ENCODE results near the gene FSTL5.
"Not testable (repeated sequence)": the region's sequence is repeated elsewhere in the genome, so short reads cannot be mapped to it uniquely, and the experiment has no call there.

FSTL5 gene

DNA sequence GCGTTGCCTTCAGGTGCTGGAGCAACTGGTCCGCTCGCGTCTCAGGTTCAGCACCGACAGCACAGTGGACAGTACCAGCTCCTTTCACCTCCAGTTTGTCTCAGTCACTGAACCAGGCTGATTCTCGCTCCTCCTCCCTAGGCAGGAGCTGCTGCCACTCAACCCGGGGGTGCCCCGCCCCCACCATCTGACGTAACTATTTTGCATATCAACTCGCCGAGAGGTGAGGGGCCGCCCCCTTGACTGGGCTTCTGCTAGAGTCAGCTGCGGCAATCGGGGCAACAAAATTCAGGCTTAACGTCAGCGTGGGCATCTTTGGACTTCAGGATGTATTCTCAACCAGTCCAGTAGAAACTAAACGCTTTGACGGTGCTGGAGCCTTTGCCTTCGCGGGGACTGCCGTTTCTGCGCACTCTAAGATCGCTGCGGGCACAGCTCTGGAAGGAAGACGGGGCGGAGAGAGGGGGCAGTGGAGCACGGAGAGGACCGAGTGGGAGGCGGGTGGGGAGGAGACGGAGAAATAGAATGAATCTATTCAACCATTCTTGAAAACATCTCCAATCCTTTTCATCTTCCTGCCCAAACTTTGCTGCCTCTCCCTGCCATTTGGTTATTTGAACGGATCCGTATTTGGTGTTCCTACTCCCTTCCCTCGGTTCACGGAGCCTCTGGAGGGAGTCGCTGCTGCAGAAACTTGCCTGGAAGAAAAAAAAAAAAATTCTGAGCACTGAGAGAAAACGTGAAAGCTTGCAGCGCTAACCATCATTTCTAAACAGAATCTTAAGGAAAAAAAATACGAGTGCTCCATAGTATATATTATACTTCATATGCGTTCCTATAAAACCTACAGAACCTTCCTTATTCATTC, at the start of gene FSTL5:
Gene FSTL5, minus strand, starts transcription at position 109 of the 868 bp plus-strand sequence. CDS start 52,604 bp downstream, outside the sequence.
- no peak within 1 kb of the TSS for H3K27ac ChIP-seq
- TF ChIP-seq, protein P1, sequence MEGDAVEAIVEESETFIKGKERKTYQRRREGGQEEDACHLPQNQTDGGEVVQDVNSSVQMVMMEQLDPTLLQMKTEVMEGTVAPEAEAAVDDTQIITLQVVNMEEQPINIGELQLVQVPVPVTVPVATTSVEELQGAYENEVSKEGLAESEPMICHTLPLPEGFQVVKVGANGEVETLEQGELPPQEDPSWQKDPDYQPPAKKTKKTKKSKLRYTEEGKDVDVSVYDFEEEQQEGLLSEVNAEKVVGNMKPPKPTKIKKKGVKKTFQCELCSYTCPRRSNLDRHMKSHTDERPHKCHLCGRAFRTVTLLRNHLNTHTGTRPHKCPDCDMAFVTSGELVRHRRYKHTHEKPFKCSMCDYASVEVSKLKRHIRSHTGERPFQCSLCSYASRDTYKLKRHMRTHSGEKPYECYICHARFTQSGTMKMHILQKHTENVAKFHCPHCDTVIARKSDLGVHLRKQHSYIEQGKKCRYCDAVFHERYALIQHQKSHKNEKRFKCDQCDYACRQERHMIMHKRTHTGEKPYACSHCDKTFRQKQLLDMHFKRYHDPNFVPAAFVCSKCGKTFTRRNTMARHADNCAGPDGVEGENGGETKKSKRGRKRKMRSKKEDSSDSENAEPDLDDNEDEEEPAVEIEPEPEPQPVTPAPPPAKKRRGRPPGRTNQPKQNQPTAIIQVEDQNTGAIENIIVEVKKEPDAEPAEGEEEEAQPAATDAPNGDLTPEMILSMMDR (conservative IDR thresholded peaks at IDR 0.05; ENCODE audit: low read depth) = no peak
- CTCF ChIA-PET = interaction anchor here (0.6 kb wide), 1 partner anchor 493 kb away, joined by 4 read pairs; no protein-coding TSS in a partner anchor
- POLR2A ChIA-PET (ENCODE audit: low non-redundant PET) = no interaction called here
- peak; percentile 71 for DNase-seq (ENCODE audit: low spot score)

GRCh38 chr4:162209706-162210105, 45.9 kb upstream of the FSTL5 start:
- no peak overlapping the region for H3K27ac ChIP-seq
- DNase-seq (ENCODE audit: low spot score) = no peak
- ChIA-PET POLR2A (ENCODE audit: low non-redundant PET) (no interaction called here), CTCF (no interaction called here)
- TF ChIP-seq, protein P1 (conservative IDR thresholded peaks at IDR 0.05; ENCODE audit: low read depth) = no peak

DNA sequence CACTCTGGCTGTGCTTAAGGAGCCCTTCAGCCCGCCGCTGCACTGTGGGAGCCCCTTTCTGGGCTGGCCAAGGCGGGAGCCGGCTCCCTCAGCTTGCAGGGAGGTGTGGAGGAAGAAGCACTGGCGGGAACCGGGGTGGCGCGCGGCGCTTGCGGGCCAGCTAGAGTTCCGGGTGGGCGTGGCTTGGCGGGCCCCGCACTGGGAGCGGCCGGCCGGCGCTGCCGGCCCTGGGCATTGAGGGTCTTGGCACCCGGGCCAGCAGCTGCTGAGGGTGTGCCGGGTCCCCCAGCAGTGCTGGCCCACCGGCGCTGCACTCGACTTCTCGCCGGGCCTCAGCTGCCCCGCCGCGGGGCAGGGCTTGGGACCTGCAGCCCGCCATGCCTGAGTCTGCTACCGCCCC, 39.7 kb upstream of the FSTL5 start:
- H3K27ac ChIP-seq; DNase-seq (ENCODE audit: low spot score); CTCF ChIA-PET; POLR2A ChIA-PET (ENCODE audit: low non-redundant PET): not testable (repeated sequence)

GRCh38 chr4:162201673-162202072, 37.9 kb upstream of the FSTL5 start:
- no peak overlapping the region for H3K27ac ChIP-seq
- ChIA-PET POLR2A (ENCODE audit: low non-redundant PET) (no interaction called here), CTCF (no interaction called here)
- TF ChIP-seq, protein P1 (conservative IDR thresholded peaks at IDR 0.05; ENCODE audit: low read depth) = no peak
- DNase-seq (ENCODE audit: low spot score) = no peak

DNA sequence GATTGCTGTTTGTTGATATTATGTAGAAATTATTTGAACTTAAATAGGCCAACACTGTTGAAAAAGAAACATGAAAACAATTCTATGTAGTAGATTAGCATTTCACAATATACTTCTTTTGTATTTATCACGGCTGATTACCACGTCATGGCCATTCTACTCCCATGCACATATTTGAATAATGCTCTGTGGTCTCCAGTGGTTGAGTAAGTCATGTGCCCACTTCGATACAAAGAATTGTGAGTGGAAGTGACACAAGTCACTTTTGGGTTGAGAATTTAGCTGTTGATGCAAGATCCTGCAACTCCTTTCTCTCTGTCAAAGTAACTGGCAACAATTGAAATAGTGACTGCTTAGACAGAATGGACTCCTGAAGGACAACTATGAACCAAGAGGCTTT, 6.7 kb upstream of the FSTL5 start:
- TF ChIP-seq, protein P1 (conservative IDR thresholded peaks at IDR 0.05; ENCODE audit: low read depth) = no peak
- ChIA-PET CTCF (no interaction called here), POLR2A (ENCODE audit: low non-redundant PET) (no interaction called here)
- no peak for DNase-seq (ENCODE audit: low spot score)
- H3K27ac ChIP-seq = no peak overlapping the region

DNA sequence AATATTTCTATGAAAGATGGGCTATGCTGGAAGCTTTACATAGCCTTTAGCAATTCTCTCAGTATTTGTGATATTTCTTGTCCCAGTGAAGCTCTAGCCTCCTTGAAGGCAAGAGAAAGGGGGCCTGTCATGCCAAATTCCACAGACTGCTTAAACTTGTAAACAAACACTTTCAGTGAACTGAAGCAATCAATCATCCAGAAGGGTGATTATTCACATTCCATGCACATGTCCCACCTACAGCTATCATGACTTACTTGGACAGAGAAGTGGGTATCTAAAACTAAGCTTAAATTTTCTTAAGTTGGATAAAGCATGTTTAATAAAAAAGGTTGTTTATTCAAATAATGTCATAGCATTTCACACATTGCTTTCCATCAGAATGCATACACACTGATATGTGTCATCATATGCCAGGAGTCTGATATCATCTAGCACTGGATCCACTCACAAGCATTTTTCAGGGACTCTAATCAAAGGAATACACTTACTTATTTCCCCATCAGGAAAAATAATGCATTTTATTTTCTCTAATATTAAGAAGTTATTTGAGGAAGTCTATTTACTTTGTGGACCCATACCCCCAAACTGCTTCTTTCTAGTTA, 1.2 kb upstream of the FSTL5 start:
- TF ChIP-seq, protein P1 (conservative IDR thresholded peaks at IDR 0.05; ENCODE audit: low read depth) = no peak
- H3K27ac ChIP-seq = no peak overlapping the region
- peak; percentile 20 for DNase-seq (ENCODE audit: low spot score)
- ChIA-PET CTCF (no interaction called here), POLR2A (ENCODE audit: low non-redundant PET) (no interaction called here)

DNA sequence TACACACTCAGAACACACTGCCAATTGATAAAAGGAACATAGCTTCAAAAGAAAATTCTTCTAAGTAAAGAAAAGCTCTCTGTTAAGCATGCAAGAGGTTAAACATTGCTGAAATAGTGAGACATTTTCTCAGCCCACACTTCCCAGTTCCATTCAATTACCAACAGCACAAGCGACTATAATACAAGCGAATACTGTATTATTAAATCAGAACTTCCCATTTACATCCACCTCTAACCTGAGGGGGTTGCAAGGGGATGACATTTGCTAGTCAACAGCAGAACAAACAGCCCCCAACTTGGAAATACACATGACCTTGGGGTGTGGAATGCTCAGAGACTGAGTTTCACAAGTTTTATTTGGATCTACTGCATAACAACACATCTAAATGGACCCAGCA, 1.1 kb downstream of the FSTL5 start:
- ChIA-PET CTCF (no interaction called here), POLR2A (ENCODE audit: low non-redundant PET) (no interaction called here)

More for the DNA sequence above, 1.1 kb downstream of the FSTL5 start:
- H3K27ac ChIP-seq = no peak overlapping the region
- TF ChIP-seq, protein P1 (conservative IDR thresholded peaks at IDR 0.05; ENCODE audit: low read depth) = no peak
- DNase-seq (ENCODE audit: low spot score) = no peak
